GM12872 (cell line): ENCODE results near the gene PLAC9.

Experiments
- TF ChIP-seq, protein P1 (sequence below): IDR thresholded peaks from 3 replicates; pipeline ENCODE4 v1.5.1; 2011; ENCODE audit warnings: low read depth, mild to moderate bottlenecking, low read length, moderate library complexity; ENCODE audit not compliant: insufficient read depth

The PLAC9 gene

DNA sequence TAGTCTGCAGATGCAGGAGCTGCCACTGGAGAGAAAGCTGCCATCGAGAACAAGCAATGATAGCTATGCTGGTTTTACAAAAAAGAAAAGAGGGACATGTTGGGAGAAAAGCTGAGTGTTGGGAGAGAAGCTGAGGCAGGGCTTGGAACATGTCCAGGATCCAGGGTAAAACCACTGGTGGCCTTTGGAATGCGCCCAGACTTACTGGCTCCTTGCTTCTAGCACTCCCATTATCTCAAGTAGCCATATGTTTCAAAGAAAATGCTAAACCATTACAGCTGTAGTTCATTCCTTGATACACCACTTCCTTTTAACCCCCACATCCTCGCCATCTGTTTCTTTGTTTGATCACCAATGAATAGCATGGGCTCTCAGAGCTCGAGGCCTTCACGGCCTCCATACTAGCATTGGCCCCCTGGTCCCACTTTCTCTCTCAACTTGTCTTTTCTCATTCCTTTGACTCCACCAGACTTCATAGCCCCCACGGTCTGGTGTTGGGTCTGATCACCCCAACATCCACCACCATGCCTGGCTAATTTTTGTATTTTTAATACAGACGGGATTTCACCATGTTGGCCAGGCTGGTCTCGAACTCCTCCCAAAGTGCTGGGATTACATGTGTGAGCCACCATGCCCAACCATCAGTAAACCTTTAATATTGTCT, 23.8 kb upstream of the PLAC9 start:
- TF ChIP-seq, protein P1, sequence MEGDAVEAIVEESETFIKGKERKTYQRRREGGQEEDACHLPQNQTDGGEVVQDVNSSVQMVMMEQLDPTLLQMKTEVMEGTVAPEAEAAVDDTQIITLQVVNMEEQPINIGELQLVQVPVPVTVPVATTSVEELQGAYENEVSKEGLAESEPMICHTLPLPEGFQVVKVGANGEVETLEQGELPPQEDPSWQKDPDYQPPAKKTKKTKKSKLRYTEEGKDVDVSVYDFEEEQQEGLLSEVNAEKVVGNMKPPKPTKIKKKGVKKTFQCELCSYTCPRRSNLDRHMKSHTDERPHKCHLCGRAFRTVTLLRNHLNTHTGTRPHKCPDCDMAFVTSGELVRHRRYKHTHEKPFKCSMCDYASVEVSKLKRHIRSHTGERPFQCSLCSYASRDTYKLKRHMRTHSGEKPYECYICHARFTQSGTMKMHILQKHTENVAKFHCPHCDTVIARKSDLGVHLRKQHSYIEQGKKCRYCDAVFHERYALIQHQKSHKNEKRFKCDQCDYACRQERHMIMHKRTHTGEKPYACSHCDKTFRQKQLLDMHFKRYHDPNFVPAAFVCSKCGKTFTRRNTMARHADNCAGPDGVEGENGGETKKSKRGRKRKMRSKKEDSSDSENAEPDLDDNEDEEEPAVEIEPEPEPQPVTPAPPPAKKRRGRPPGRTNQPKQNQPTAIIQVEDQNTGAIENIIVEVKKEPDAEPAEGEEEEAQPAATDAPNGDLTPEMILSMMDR = no peak

DNA sequence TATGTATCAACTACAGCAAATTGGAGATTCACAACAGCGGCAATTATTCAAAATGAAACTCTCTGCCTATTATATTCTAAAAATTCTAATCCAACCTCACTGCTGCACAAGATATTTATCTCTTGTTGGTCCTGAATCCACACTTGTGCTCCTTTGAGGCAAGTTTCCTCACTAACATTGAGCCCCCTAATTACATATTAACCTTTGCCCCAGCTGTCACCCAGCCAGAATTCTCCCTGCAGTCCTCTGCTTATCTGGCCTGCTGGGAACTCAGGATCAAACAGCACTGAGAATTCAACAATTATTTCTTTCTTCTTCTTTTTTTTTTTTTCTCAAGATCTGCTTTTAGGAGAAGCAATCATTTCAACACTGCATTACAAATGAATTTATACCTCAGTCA, 21.5 kb upstream of the PLAC9 start:
- TF ChIP-seq, protein P1 = no peak

DNA sequence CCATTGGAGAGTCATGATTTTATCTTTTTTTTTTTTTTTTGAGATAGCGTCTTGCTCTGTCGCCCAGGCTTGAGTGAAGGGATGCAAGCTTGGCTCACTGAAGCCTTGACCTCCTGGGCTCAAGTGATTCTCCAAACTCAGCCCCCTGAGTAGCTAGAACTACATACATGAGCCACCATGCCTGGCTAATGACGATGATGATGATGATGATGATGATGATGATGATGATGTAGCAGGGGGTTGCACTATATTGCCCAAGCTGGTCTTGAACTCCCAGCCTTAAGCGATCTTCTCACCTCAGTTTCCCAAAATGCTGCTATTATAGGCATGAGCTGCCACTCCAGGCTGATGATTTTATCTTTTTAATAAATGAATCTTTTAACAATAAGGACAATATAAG, 13.9 kb upstream of the PLAC9 start:
- TF ChIP-seq, protein P1 = no peak

DNA sequence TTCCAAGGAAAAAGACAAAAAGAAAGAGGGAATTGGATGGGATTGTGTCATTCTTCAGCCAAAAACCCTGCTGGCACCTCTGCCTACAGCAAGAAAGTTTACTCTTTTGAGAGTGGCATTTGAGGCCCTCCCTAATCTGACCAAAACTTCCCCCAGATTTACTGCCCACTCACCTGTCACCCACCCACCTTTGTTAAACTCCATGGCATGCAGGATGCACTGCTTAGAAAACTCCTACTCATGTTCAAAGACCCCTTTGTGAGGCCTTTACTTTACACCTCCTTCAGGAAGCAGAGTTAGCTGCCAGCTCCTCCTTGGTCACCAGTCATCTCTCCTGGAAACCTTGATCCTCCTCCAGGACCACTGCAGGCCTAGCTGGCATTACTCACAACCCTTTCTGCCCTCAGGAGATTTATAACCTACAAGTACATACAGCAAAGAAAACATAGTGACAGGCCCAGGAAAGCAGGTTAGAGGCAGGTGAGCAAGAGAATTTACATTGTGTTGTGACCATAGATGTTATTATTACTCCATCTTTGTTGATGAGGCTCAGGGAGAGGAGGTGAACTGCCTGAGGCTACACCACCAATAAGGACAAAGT, 10.3 kb upstream of the PLAC9 start:
- TF ChIP-seq, protein P1 = no peak

DNA sequence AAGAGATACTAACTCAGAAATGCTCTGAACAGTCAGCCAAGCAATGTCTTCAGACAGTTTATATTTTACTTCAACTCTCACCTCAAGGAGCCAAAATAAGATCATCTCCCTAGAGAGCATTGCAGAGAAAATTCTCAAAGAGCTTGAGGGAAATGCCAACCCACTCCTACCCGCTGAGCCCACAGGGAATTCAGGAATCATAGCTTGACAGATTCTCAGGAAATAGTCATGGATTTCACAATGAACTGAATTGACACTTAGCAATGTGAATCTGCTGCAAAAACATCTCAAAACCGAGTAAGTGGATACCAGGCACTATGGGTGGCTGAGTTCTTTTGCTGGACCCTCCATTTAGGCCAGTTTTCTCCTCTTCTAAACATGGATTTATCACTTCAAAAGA, 9.8 kb upstream of the PLAC9 start:
- TF ChIP-seq, protein P1 = no peak

DNA sequence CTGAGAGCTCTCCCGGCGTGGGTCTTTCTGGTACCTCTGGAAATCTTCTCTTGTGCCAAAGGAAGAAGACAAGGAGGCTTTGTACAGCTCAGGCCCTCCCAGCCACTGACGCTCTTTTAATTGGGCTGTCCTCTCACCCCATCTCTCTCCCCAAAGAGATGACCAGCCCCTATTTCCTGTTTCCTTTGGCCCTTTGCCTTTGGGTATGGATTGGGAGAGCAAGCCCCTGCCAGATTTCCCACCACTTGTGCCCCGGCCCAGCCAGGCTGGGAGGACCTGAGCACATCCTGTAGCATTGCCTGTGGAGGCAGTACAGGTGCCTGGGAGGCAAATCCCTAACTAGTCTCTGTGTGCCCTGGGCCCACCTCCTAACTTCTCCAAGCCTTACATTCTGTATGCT, 5.7 kb upstream of the PLAC9 start:
- TF ChIP-seq, protein P1 = no peak

DNA sequence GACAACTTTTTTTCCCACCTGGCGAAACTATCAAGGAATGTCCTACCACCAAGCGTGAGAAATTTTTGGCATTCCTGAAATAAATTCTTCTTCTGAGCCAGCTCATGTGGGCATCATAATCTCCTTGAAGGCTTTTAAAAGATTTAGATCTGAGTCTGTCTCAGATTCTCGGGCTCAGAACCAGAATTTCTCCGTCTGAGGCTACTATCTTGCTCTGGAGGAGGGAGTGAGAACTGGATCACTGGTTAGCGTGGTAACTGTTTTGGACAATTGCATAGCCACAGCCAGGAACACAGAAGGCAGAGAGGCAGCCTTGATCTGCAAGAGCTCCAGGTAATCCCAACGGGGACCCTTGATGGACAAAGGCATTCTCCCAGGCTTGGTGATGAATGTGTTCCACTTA, 1.0 kb upstream of the PLAC9 start:
- TF ChIP-seq, protein P1 = no peak
